ENCODE measurements around the gene DHX9.

DNA sequence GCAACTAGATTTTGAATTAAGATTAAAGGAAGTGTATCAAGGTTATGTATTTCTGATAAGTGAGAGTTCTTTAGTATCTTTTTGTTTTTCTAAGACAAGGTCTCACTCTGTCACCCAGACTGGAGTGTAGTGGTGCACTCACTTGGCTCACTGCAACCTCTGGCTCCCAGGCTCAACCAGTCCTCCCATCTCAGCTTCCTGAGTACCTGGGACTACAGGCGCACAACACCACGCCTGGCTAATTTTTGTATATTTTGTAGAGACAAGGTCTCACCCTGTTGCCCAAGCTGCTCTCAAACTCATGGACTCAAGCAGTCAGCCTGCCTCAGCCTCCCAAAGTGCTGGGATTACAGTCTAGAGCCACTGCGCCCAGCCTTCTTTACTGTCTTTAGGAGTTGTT lies 33.7 kb downstream of the DHX9 start:
- TF ChIP-seq CTCF (IDR thresholded peaks at IDR 0.05; ENCODE audit: insufficient read depth, low read length) (no peak), POLR2AphosphoS5 (IDR thresholded peaks at IDR 0.05; ENCODE audit: low read depth) (no peak), REST (IDR thresholded peaks at IDR 0.05; ENCODE audit: insufficient replicate concordance, low read depth) (no peak), GABPA (IDR thresholded peaks at IDR 0.05; ENCODE audit: low read depth) (no peak)

Data from HL-60 (cell line).